HepG2 (cell line): Measurements from ENCODE around the gene KDR. TPM values are rescaled to one million over a fixed set of nuclear protein-coding genes. Genes with fewer than 3 reads are reported as not detected.

Experiments used
- ATAC-seq: fragments of 200-7000 bp; cut with Tn5 transposase; 3 replicates; pipeline ENCODE4 v1.9.1; 2020; ENCODE audit warnings: mild to moderate bottlenecking, moderate library complexity
- BruUV-seq: library from RNA; stranded (reverse); fragments of 400-500 nt; replicated peaks from 2 replicates; lab custom pipeline; 2021; lab: Mats Ljungman, UMichigan
- CTCF ChIA-PET: fragments of 300-600 bp; formaldehyde crosslinking; extraction: SDS; loops from one replicate; lab custom pipeline; 2021; ENCODE audit warnings: low total read pairs, inconsistent platforms, low intra/inter-chr PET ratio; lab: Yijun Ruan, JAX
- POLR2A ChIA-PET: fragments of 350-600 bp; sonication (Branson Sonifier 250); formaldehyde crosslinking; loops from one replicate; lab custom pipeline; 2020; ENCODE audit warnings: antibody characterized with exemption, inconsistent platforms; lab: Yijun Ruan, JAX
- DNase-seq: peaks from one replicate; pipeline ENCODE4 v3.0.0-alpha.2; 2015; ENCODE audit warnings: low spot score
- FAIRE-seq: peaks from 3 replicates; lab custom pipeline; 2011; peaks lifted over from hg19 to GRCh38; lab: Jason Lieb, UNC
- H2AFZ ChIP-seq: one replicate; pipeline ENCODE4 v1.6.1; 2011; ENCODE audit warnings: low read length, inconsistent platforms
- H3K27ac ChIP-seq: fragments of 300-600 bp; 3 replicates; pipeline ENCODE4 v1.8.0; 2011; ENCODE audit warnings: mixed run types, mild to moderate bottlenecking, mixed read lengths, low read length, inconsistent platforms; ENCODE audit not compliant: insufficient read depth; ENCODE audit errors: extremely low read length
- H3K27me3 ChIP-seq, 2 experiments: fragments of 200-600 bp in 1 of 2; 2 replicates in 1 of 2; 3 replicates in 1 of 2; pipeline versions ENCODE4 v1.6.0 to v1.8.0; 2011; ENCODE audit warnings: low read length in 2 of 2, mild to moderate bottlenecking in 2 of 2, moderate library complexity in 2 of 2, inconsistent platforms in 1 of 2; ENCODE audit not compliant: insufficient read depth in 2 of 2, control insufficient read depth in 1 of 2
- H3K36me3 ChIP-seq, 2 experiments: fragments of 200-600 bp in 1 of 2; replicated peaks in 1 of 2; 2 replicates in 1 of 2; 3 replicates in 1 of 2; pipeline versions ENCODE4 v1.5.1 to v1.8.0; 2011; ENCODE audit warnings: low read length in 2 of 2, inconsistent platforms in 1 of 2; ENCODE audit not compliant: insufficient read depth in 2 of 2, control insufficient read depth in 1 of 2
- H3K4me1 ChIP-seq: 2 replicates; pipeline ENCODE4 v1.5.1; 2012; ENCODE audit warnings: low read length, inconsistent platforms; ENCODE audit not compliant: insufficient read depth
- H3K4me2 ChIP-seq: 2 replicates; pipeline ENCODE4 v1.6.0; 2011; ENCODE audit warnings: low read depth, low read length, inconsistent platforms
- H3K4me3 ChIP-seq, 3 experiments: fragments of 200-600 bp in 1 of 3; sonication (generic), shearing (Covaris generic) in 1 of 3; replicated peaks in 1 of 3; 2 replicates each; pipeline ENCODE4 v1.5.1; 2011 to 2016; ENCODE audit warnings: low read length in 3 of 3, inconsistent platforms in 2 of 3, low read depth in 2 of 3, mild to moderate bottlenecking in 2 of 3, control low read depth in 1 of 3, mixed read lengths in 1 of 3; ENCODE audit not compliant: insufficient read depth in 1 of 3
- H3K79me2 ChIP-seq: one replicate; pipeline ENCODE4 v1.6.1; 2011; ENCODE audit warnings: low read length, inconsistent platforms; ENCODE audit not compliant: insufficient read depth
- H3K9ac ChIP-seq: 2 replicates; pipeline ENCODE4 v1.6.0; 2011; ENCODE audit warnings: mild to moderate bottlenecking, low read depth, low read length, inconsistent platforms; ENCODE audit not compliant: insufficient read depth
- H3K9me3 ChIP-seq: 2 replicates; pipeline ENCODE4 v1.5.1; 2012; ENCODE audit warnings: mild to moderate bottlenecking, low read length
- H4K20me1 ChIP-seq: 2 replicates; pipeline ENCODE4 v1.6.0; 2011; ENCODE audit warnings: inconsistent platforms, mild to moderate bottlenecking, low read length, moderate library complexity; ENCODE audit not compliant: insufficient read depth
- GABPA ChIP-seq, 2 experiments: IDR thresholded peaks; 2 replicates each; pipeline ENCODE4 v1.6.1; 2011 to 2016; ENCODE audit warnings: low read depth in 2 of 2, low read length in 1 of 2, missing biosample characterization in 1 of 2, missing genetic modification characterization in 1 of 2
- GTF3A ChIP-seq: sonication (generic); formaldehyde crosslinking; conservative IDR thresholded peaks from 2 replicates; pipeline ENCODE4 v1.4.0; 2020; ENCODE audit warnings: mild to moderate bottlenecking, missing genetic modification reagents
- HOXA3 ChIP-seq: sonication (generic); formaldehyde crosslinking; IDR thresholded peaks from 2 replicates; pipeline ENCODE4 v1.5.0; 2020; ENCODE audit warnings: missing genetic modification reagents
- MXD1 ChIP-seq: sonication (generic); formaldehyde crosslinking; IDR thresholded peaks from 2 replicates; pipeline ENCODE4 v1.4.0; 2020; ENCODE audit warnings: mild to moderate bottlenecking, missing genetic modification reagents
- NFIC ChIP-seq: IDR thresholded peaks from 2 replicates; pipeline ENCODE4 v1.6.1; 2012; ENCODE audit warnings: mild to moderate bottlenecking, low read length, inconsistent platforms
- PPARG ChIP-seq: conservative IDR thresholded peaks from 2 replicates; pipeline ENCODE4 v1.6.1; 2016; ENCODE audit warnings: missing biosample characterization, missing genetic modification reagents
- RAD21 ChIP-seq: fragments of 450-650 bp; formaldehyde crosslinking; IDR thresholded peaks from 2 replicates; pipeline ENCODE4 v1.5.0; 2020; ENCODE audit warnings: mild to moderate bottlenecking
- TAF15 ChIP-seq: fragments of 200-400 bp; formaldehyde crosslinking; IDR thresholded peaks from one replicate; pipeline ENCODE4 v1.6.1; 2018; ENCODE audit warnings: mild to moderate bottlenecking, low read depth, low read length; ENCODE audit not compliant: poor library complexity, severe bottlenecking
- THAP11 ChIP-seq: IDR thresholded peaks from 2 replicates; pipeline ENCODE4 v1.6.1; 2016; ENCODE audit warnings: missing biosample characterization, missing genetic modification reagents
- THAP9 ChIP-seq: sonication (generic); formaldehyde crosslinking; IDR thresholded peaks from 2 replicates; pipeline ENCODE4; 2020; ENCODE audit warnings: missing genetic modification reagents, mild to moderate bottlenecking, borderline replicate concordance
- TOE1 ChIP-seq: sonication (generic); formaldehyde crosslinking; IDR thresholded peaks from 2 replicates; pipeline ENCODE4 v1.4.0; 2020; ENCODE audit warnings: mild to moderate bottlenecking, missing genetic modification reagents
- TP53 ChIP-seq: sonication (generic); formaldehyde crosslinking; conservative IDR thresholded peaks from 2 replicates; pipeline ENCODE4 v1.4.0; 2020; ENCODE audit warnings: missing genetic modification reagents
- ZFYVE20 ChIP-seq: sonication (generic); formaldehyde crosslinking; IDR thresholded peaks from 2 replicates; pipeline ENCODE4 v1.8.0; 2023; ENCODE audit warnings: low read depth, mild to moderate bottlenecking, moderate library complexity, missing genetic modification reagents, borderline replicate concordance
- ZNF274 ChIP-seq: sonication (generic); formaldehyde crosslinking; IDR thresholded peaks from 2 replicates; pipeline ENCODE4 v1.5.1; 2020; ENCODE audit warnings: mild to moderate bottlenecking, missing genetic modification reagents
- ZNF337 ChIP-seq: sonication (generic); formaldehyde crosslinking; IDR thresholded peaks from 2 replicates; pipeline ENCODE4 v1.5.1; 2020; ENCODE audit warnings: missing genetic modification reagents, low read depth, mild to moderate bottlenecking, borderline replicate concordance
- ZNF34 ChIP-seq: sonication (generic); formaldehyde crosslinking; IDR thresholded peaks from 2 replicates; pipeline ENCODE4 v1.4.0; 2020; ENCODE audit warnings: mild to moderate bottlenecking, missing genetic modification reagents, borderline replicate concordance
- ZNF550 ChIP-seq: sonication (generic); formaldehyde crosslinking; IDR thresholded peaks from 2 replicates; pipeline ENCODE4 v1.4.0; 2020; ENCODE audit warnings: mild to moderate bottlenecking, missing genetic modification reagents, borderline replicate concordance
- ZNF883 ChIP-seq: sonication (generic); formaldehyde crosslinking; IDR thresholded peaks from 2 replicates; pipeline ENCODE4 v1.5.1; 2020; ENCODE audit warnings: mild to moderate bottlenecking, missing genetic modification reagents; ENCODE audit errors: not compliant biosample characterization
- WGBS: methylation state at CpG from one replicate; pipeline ENCODE4 v1.1.6; 2017; ENCODE audit warnings: low lambda C conversion rate; 5-methylcytosine and 5-hydroxymethylcytosine counted together
- in situ Hi-C: cut with HindIII; loops from 2 replicates; pipeline ENCODE4 v1.10.0; 2017; ENCODE audit warnings: low pct_unique_long_range_greater_than_20kb; ENCODE audit not compliant: extremely low pct_ligation_motif_present
- intact Hi-C: fragments of 100-400 bp; cut with micrococcal nuclease; formaldehyde crosslinking; loops from one replicate; pipeline ENCODE4 v1.10.0; 2022; ENCODE audit not compliant: unreplicated experiment
- polyA plus RNA-seq, 8 experiments: library from polyadenylated mRNA; depleted of rRNA in 3 of 8; stranded (reverse) in 7 of 8; unstranded in 1 of 8; fragments of >200 nt; fragmentation: Illumina TruSeq in 4 of 8; extraction: Trizol in 4 of 8; gene quantifications; 2 replicates each; pipeline versions ENCODE4 v1.2.1 to v1.2.3, GENCODE V29; 2011 to 2016; ENCODE audit warnings: low read depth in 4 of 8, missing spikeins in 1 of 8, mixed read lengths in 1 of 8; ENCODE audit not compliant: insufficient read depth in 1 of 8
- total RNA-seq, 5 experiments: library from RNA; depleted of rRNA; stranded (reverse); fragments of >200 nt; fragmentation: Illumina TruSeq; extraction: Trizol; gene quantifications; 2 replicates each; pipeline ENCODE4 v1.2.3, GENCODE V29; 2016; ENCODE audit warnings: low read depth in 1 of 5

The KDR gene
- total and polyA plus RNA-seq, 2 of the 13 experiments (the other 11 are each of a cell fraction or from before 2014, with no cell fraction given): not detected

DNA sequence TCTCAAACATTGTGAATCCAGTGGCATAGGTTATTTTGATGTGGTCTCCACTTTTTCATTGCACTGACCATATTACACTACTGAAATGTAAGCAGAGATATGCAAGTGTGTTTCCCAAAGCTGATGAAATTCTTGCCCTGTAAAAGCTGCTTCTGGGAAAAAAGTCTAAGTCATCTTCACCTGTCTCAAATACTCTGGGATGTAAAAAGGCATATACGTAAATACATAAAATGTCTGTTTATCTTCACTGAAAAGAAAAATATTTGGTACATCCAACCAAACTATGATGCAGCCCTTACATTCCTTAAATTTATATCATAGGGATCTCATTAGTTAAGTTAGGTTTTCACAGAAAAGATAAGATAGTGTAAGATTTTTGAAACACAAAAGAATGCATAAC lies 7.9 kb downstream of the KDR start:
- Histone ChIP-seq H3K4me2 (no peak overlapping the region), H3K27ac (no peak overlapping the region), H3K36me3 (no peaks in the 10 kb centered on the region), H3K79me2 (no peaks in the 10 kb centered on the region), H3K4me3 (no peak overlapping the region), H4K20me1 (no peaks in the 10 kb centered on the region), H3K27me3 (no peaks in the 10 kb centered on the region), H3K9me3 (no peaks in the 10 kb centered on the region), H3K4me1 (no peaks in the 10 kb centered on the region), H3K9ac (no peak overlapping the region), H2AFZ (no peak overlapping the region)
- intact Hi-C loops: no loop called here
- DNase-seq (no peak), FAIRE-seq (no peak), ATAC-seq (no peak)
- no peak for TF ChIP-seq ZNF34 (CRISPR knock-in tag)
- TF ChIP-seq ZNF274 (CRISPR knock-in tag): no peak
- no peak for TF ChIP-seq RAD21 (CRISPR knock-in tag)
- no peak for TF ChIP-seq THAP11 (CRISPR knock-in tag)
- no peak for TF ChIP-seq GABPA (IDR thresholded peaks at IDR 0.05; ENCODE audit: low read depth, low read length)
- no peak for TF ChIP-seq GABPA (CRISPR knock-in tag; IDR thresholded peaks at IDR 0.05; ENCODE audit: low read depth)
- no peak for TF ChIP-seq ZNF550 (CRISPR knock-in tag)
- TF ChIP-seq PPARG: no peak
- ChIA-PET CTCF (no interaction called here), POLR2A (no interaction called here)
- no TSS peak for BruUV-seq
- in situ Hi-C loops: no loop called here
- 58% methylated on average over 1 of the region's 1 CpG for WGBS

DNA sequence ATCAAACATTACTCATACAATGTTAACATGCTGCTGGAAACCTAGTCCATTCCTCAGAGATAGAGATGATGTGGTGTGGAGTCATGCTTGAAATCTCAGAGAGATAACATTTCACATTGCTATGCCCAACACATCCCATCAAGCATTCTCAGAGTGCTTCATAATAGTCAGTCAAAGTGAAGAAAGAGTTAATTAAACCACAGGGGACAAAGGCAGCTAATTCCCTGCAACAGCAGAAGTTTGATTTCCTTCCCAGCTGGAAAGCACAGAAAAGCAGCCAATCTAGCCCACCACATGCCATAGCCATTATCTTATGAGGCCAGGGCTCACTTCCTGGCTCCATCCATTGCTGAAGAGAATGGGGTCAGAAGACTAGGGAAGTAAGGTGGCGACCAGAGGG lies 8.9 kb downstream of the KDR start:
- Histone ChIP-seq H3K27ac (no peak overlapping the region), H3K9me3 (no peaks in the 10 kb centered on the region), H3K4me1 (no peaks in the 10 kb centered on the region), H3K9ac (no peak overlapping the region), H3K4me2 (no peak overlapping the region), H3K36me3 (no peaks in the 10 kb centered on the region), H2AFZ (no peak overlapping the region), H3K79me2 (no peaks in the 10 kb centered on the region), H3K27me3 (no peaks in the 10 kb centered on the region), H4K20me1 (no peaks in the 10 kb centered on the region), H3K4me3 (no peak overlapping the region)
- FAIRE-seq (no peak), ATAC-seq (no peak), DNase-seq (no peak)
- intact Hi-C loops (no loop called here), in situ Hi-C loops (no loop called here)
- CTCF ChIA-PET: no interaction called here
- POLR2A ChIA-PET: no interaction called here
- no TSS peak for BruUV-seq
- 0% methylated on average over 1 of the region's 1 CpG for WGBS
- TF ChIP-seq ZNF883 (CRISPR knock-in tag) (no peak), GTF3A (CRISPR knock-in tag) (no peak), ZFYVE20 (CRISPR knock-in tag) (no peak), TAF15 (no peak), TP53 (CRISPR knock-in tag) (no peak), TOE1 (no peak), NFIC (no peak), MXD1 (CRISPR knock-in tag) (no peak), ZNF337 (no peak), THAP9 (no peak), HOXA3 (CRISPR knock-in tag) (no peak)
